GM19193 (cell line): ENCODE measurements around the gene R3HDM2.

ENCODE experiments used
- POLR2A ChIP-seq: IDR thresholded peaks from 4 replicates; pipeline ENCODE4 v1.6.1; 2011; ENCODE audit not compliant: insufficient read depth, insufficient read length; ENCODE audit errors: extremely low read depth

Gene R3HDM2

GRCh38 chr12:57299514-57300016 is 131.3 kb downstream of the R3HDM2 start:
- no peak for TF ChIP-seq POLR2A

- TF ChIP-seq POLR2A, result no peak
Observed at GRCh38 chr12:57296291-57296690, 134.6 kb downstream of the R3HDM2 start.

- TF ChIP-seq POLR2A, result peak; percentile 56
Observed at GRCh38 chr12:57280211-57281062, 150.4 kb downstream of the R3HDM2 start.

GRCh38 chr12:57278465-57279381 is 152.1 kb downstream of the R3HDM2 start:
- TF ChIP-seq POLR2A, result no peak

- TF ChIP-seq POLR2A, result no peak
Observed at GRCh38 chr12:57276935-57277563, 153.8 kb downstream of the R3HDM2 start.

- no peak for TF ChIP-seq POLR2A
Observed at GRCh38 chr12:57273516-57273915, 157.3 kb downstream of the R3HDM2 start.

- no peak for TF ChIP-seq POLR2A
Observed at GRCh38 chr12:57272337-57273151, 158.3 kb downstream of the R3HDM2 start.

DNA sequence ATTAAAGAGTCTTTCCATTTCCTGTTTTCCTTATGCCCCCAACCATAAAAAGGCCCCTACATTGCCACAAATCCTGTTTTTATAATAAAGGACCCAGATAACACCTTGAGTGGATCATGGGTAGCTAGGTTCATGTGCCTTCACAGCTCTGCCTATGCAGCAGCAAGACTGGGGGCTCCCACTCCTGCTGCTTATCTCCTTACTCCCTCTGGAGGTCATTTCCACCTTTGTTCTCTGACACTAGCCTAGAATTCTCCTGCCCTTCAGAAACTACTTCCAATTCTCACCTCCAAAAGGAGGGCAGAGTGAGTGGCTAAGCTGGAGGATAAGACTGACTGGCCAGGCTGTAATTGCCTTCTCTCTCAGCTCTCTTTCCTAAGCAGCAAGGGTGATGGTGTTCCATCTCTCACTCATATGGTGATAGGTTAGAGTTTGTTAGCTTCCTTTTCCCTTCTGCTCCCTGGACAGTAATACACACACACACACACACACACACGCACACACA is 159.8 kb downstream of the R3HDM2 start:
- TF ChIP-seq POLR2A, result no peak

DNA sequence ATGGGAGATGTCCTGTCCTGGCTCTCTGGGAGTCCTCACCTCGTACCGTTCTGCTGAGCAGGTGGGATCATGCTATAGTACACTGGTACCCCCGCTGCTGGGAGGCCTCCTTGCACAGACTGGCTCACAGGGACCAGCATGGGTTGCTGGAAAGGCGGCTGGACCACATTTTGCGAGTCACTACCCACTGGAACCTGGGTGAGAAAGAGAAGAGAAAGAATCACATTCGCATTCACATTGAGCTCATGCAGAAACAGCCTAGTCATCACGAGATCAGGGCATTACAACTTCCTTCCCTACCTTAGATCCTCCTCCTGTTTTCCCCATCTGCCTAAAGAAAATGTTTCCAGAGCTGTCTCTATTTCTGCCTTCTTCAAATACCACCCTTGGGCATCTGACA is 162.6 kb downstream of the R3HDM2 start:
- no peak for TF ChIP-seq POLR2A

DNA sequence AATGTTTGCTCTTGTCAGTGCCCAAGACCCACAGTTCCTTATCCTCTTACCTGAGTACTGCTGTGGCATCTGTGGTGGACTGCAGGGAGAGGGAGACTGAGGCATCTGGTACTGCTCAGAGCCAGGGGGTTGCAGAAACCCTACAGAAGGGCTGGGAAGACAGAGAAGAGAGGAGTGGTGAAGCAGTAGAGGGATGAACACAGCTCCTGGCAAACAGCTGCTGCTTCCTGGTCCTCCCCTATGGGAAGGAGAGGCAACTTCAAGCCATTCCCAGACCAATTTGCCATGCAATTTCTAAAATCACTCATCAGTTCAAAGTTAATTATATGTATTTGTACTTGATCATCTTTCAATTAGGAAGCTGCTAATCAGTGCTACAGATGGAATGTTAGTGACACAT is 164.2 kb downstream of the R3HDM2 start:
- no peak for TF ChIP-seq POLR2A

GRCh38 chr12:57263096-57263495 is 167.7 kb downstream of the R3HDM2 start:
- no peak for TF ChIP-seq POLR2A

DNA sequence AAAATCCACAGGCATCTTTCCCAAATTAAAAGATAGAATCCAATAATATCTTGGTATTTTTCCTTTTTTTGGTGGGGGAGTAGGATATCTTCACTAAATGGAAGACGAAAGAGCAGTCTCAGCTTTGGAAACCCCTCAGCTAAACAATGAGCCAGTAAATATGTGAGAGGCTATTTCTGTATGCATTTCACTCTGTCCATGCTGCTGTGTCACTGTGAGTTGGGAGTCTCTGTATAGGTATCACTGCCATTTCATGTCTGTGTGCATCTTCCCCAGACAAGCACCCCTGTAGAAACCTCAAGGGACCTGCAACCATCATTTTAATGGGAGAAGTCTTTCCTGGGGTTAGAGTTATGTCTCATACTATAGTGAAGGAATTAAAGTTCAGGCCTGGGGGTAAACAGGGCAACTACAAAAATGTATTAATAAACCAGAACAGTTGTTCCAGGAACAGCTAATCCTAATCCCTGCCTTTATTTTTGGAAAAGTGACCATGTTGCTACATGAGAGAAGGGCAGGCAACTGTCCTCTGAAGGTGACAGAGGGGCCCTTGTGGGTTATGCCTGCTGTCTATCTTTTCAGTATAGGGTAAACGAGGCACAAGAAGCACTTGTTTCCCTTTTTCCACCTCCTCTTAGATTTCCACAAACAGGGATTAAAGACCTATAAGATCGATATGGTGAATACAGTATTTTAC is 168.6 kb downstream of the R3HDM2 start:
- no peak for TF ChIP-seq POLR2A

DNA sequence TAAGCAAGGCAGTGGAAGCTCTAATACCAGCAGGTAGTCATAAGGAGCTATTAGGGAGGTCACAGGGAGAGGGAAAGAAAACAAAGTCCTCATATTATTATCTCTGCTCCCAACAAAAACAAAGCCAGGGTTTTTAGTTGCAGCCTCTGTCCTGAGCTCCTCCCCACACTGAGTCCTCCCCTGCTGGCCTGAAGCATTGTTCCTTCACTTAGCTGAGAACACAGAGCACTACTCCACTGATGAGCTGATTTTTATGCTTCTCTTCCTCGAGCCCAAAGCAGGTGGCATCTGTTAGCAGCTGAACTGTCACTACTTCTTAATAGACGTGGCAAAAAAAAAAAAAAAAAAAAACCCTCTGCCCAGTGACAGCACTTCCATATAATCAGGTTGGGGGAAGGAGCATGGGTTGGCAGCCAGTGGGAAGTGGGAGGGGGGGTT is 169.4 kb downstream of the R3HDM2 start:
- TF ChIP-seq POLR2A, result no peak
